Measurements from ENCODE around the gene CXCL13.
"Not testable (repeated sequence)": the region's sequence is repeated elsewhere in the genome, so short reads cannot be mapped to it uniquely, and the experiment has no call there.

CXCL13 gene

DNA sequence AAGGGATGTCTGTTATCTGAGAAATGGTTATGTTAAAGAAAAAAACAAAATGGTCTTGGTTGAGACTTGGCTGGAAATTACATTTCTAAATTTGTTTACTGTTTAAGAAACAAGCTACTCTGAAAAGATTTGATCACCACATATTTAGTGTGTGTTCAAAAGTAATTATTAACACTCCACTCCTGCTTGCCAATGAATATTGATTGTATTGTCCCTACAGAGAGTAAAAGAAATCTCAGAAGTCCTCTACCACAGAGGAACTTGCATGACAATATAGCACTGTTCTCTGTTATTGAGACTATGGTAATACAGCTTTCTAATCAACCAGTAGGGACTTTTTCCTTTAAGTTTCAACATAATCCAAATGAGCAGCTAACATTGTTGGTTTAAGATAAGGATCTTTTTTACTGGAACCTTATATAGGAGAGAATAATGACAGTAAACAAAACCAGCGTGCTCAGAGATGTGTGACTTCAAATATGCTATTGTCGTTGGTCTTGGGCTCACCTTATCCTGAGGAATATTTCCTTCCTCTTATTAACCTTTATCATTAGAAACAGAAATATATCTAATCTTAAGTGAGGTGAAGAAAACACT, 47.6 kb downstream of the CXCL13 start:
- TF ChIP-seq, protein P1, sequence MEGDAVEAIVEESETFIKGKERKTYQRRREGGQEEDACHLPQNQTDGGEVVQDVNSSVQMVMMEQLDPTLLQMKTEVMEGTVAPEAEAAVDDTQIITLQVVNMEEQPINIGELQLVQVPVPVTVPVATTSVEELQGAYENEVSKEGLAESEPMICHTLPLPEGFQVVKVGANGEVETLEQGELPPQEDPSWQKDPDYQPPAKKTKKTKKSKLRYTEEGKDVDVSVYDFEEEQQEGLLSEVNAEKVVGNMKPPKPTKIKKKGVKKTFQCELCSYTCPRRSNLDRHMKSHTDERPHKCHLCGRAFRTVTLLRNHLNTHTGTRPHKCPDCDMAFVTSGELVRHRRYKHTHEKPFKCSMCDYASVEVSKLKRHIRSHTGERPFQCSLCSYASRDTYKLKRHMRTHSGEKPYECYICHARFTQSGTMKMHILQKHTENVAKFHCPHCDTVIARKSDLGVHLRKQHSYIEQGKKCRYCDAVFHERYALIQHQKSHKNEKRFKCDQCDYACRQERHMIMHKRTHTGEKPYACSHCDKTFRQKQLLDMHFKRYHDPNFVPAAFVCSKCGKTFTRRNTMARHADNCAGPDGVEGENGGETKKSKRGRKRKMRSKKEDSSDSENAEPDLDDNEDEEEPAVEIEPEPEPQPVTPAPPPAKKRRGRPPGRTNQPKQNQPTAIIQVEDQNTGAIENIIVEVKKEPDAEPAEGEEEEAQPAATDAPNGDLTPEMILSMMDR (conservative IDR thresholded peaks at IDR 0.05; ENCODE audit: low read depth, low read length), result no peak
- DNase-seq (ENCODE audit: low read depth), result no peak
- no peak overlapping the region for H3K4me3 ChIP-seq (ENCODE audit: low read depth, low read length)

DNA sequence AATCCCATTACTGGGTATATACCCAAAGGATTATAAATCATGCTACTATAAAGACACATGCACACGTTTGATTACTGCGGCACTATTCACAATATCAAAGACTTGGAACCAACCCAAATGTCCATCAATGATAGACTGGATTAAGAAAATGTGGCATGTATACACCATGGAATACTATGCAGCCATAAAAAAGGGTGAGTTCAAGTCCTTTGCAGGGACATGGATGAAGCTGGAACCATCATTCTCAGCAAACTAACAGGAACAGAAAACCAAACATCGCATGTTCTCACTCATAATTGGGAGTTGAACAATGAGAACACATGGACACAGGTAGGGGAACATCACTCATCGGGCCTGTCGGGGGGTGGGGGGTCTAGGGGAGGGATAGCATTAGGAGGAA, 54.7 kb downstream of the CXCL13 start:
- not testable (repeated sequence) for DNase-seq (ENCODE audit: low read depth); H3K4me3 ChIP-seq (ENCODE audit: low read depth, low read length)
